ENCODE measurements around the gene CGNL1.

Gene CGNL1

DNA sequence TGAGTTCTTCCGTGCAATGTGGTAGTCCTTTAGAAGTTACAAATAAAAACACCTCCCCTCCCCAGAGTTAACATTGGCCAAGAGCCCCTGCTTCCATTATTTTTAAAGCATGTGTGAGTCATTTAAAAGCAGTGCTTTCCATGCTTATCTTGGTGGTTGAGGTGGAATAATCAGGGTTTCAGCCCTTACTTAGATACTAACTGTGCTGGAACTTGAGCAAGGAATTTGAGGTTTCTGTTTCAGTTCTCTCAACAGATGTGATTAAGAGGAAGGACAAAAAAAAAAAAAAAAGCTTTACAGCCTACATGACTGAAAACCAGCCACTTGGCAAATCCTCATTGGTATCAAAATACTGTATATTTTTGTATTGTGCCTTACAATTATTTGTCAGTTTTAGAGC is 64.5 kb downstream of the CGNL1 start:
- TF ChIP-seq, protein P1, sequence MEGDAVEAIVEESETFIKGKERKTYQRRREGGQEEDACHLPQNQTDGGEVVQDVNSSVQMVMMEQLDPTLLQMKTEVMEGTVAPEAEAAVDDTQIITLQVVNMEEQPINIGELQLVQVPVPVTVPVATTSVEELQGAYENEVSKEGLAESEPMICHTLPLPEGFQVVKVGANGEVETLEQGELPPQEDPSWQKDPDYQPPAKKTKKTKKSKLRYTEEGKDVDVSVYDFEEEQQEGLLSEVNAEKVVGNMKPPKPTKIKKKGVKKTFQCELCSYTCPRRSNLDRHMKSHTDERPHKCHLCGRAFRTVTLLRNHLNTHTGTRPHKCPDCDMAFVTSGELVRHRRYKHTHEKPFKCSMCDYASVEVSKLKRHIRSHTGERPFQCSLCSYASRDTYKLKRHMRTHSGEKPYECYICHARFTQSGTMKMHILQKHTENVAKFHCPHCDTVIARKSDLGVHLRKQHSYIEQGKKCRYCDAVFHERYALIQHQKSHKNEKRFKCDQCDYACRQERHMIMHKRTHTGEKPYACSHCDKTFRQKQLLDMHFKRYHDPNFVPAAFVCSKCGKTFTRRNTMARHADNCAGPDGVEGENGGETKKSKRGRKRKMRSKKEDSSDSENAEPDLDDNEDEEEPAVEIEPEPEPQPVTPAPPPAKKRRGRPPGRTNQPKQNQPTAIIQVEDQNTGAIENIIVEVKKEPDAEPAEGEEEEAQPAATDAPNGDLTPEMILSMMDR (IDR thresholded peaks at IDR 0.05; ENCODE audit: low read depth, low read length): no peak

DNA sequence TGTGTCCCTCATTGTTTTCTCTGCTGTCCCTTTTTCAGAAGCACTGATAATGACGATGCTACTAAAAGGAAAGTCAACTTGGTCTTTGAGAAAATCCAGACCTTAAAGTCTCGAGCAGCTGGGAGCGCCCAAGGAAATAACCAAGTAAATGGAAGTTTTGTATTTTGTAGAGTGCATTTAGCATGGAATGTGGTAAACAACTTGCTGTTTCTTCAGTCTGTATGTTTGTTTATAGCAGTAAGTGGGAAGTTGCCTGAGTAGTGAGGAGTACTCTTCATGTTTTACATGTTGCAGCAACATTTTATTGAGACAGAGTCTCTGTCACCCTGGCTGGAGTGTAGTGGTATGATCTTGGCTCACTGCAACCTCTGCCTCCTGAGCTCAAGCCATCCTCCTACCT is 66.0 kb downstream of the CGNL1 start:
- no peak overlapping the region for H3K4me3 ChIP-seq (replicated peaks in 1 of 2; ENCODE audit: low read depth in 2 of 2, low read length in 2 of 2)
- DNase-seq (ENCODE audit: low read depth in 2 of 2): no peak
- TF ChIP-seq, protein P1 (IDR thresholded peaks at IDR 0.05; ENCODE audit: low read depth, low read length): no peak

More for the DNA sequence above, 64.5 kb downstream of the CGNL1 start:
- H3K4me3 ChIP-seq (replicated peaks in 1 of 2; ENCODE audit: low read depth in 2 of 2, low read length in 2 of 2): no peak overlapping the region
- peak; percentile 73 to 85 for DNase-seq (ENCODE audit: low read depth in 2 of 2)

DNA sequence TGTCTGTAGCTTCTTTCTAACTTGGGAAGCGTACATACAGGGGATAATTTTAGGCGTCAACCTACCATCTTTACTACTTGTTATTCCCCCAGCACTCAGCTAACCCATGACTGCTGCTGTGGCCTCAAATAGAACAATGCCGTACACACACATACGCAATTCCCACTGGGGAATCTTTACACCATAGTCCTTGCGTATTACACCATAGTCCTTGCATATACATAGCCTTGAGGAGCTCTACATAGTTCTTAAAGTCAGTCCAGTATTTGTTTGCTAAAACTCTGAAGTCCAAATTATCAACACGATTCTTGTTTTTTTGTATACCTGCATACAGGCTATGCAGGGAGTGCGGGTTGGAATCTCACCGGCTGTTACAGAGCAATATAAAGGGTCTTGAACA is 67.2 kb downstream of the CGNL1 start:
- no peak for DNase-seq (ENCODE audit: low read depth in 2 of 2)
- no peak overlapping the region for H3K4me3 ChIP-seq (replicated peaks in 1 of 2; ENCODE audit: low read depth in 2 of 2, low read length in 2 of 2)
- TF ChIP-seq, protein P1 (IDR thresholded peaks at IDR 0.05; ENCODE audit: low read depth, low read length): no peak

DNA sequence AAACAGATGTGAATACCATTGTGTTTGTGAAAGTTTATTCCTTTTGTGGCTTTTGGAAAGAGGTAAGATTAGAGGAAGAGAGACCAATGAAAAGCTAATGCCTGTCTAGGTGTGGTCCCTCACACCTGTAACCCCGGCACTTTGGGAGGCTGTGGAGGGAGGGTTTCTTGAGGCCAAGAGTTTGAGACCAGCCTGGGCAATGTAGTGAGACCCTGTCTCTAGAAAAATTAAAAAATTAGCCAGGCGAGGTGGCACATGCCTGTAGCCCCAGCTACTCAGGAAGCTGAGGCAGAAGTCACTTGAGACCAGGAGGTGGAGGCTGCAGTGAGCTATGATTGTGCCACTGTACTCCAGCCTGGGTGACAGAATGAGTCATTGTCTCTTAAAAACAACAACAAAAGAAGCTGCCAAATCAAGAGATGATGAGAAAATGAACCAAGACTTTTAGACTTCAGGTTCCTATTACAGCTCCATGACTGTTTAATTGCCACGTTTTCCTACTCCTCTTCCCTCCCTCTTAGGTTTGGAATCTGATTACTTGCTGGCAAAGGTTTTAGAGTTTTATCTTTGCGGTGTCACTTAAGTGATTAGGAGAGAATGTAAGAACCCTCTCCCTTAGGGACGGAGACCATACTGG is 68.7 kb downstream of the CGNL1 start:
- peak; percentile 39 to 50 for DNase-seq (ENCODE audit: low read depth in 2 of 2)
- TF ChIP-seq, protein P1 (IDR thresholded peaks at IDR 0.05; ENCODE audit: low read depth, low read length): no peak

DNA sequence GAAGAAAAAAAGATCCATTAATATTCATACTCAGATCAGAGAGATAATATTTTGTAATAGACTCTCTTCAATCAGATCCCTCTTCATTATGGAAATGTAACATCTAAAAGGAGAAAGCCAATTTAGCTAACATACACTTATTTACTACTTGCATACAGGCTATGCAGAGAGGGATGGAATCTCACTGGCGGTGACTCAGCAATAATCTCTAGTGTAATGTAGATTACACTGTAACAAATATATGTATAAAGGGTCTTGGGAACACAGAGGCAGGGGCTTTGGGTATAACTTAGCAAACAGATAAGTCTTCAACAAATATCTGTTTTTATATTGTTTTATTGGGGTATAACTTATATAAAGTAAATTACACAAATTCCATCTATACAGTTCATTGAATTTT is 69.6 kb downstream of the CGNL1 start:
- DNase-seq (ENCODE audit: low read depth in 2 of 2): peak; percentile 47 to 53
- H3K4me3 ChIP-seq (replicated peaks in 1 of 2; ENCODE audit: low read depth in 2 of 2, low read length in 2 of 2): no peak overlapping the region
- TF ChIP-seq, protein P1 (IDR thresholded peaks at IDR 0.05; ENCODE audit: low read depth, low read length): no peak

More for the DNA sequence above, 68.7 kb downstream of the CGNL1 start:
- H3K4me3 ChIP-seq (replicated peaks in 1 of 2; ENCODE audit: low read depth in 2 of 2, low read length in 2 of 2): no peak overlapping the region

DNA sequence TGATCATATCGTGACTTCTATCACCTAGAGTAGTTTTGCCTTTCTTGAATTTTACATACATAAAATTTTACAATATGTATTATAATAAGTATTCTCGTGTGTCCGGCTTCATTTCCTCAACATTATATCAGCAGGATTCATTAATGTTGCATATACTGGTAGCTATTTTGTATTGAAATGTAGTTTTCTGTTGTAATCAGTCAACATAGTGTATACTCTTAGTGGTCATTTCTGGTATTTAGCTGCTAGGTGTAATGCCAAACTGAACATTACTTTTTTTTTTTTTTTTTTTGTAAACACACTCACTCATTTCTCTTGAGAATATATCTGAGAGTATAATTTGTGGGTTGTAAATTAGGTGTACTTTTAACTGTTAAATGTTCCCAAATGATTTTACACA is 70.1 kb downstream of the CGNL1 start:
- H3K4me3 ChIP-seq (replicated peaks in 1 of 2; ENCODE audit: low read depth in 2 of 2, low read length in 2 of 2): no peak overlapping the region
- TF ChIP-seq, protein P1 (IDR thresholded peaks at IDR 0.05; ENCODE audit: low read depth, low read length): no peak
- no peak for DNase-seq (ENCODE audit: low read depth in 2 of 2)

DNA sequence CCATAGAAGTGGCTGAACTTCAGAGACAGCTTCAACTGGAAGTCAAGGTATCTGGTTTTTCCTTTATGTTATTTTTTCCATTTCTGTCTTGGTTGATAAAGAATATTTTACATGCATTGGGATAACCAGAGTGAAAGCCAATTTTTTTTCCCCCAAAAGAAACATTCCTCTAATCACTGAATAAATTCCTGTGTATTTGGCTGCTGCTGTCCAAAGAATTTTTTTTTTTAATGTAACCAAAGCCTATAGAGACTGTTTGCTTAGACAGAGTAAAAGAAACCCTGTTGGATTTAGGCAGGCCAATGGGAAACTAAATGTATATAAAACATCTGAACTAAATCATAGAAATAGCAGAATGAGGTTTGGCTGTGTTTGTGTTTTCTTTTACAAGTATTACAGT is 75.2 kb downstream of the CGNL1 start:
- H3K4me3 ChIP-seq (replicated peaks in 1 of 2; ENCODE audit: low read depth in 2 of 2, low read length in 2 of 2): no peak overlapping the region
- DNase-seq (ENCODE audit: low read depth in 2 of 2): no peak
- TF ChIP-seq, protein P1 (IDR thresholded peaks at IDR 0.05; ENCODE audit: low read depth, low read length): no peak

Data from cardiac fibroblast (primary cell).